ENCODE measurements around the gene ZFTA.

DNA sequence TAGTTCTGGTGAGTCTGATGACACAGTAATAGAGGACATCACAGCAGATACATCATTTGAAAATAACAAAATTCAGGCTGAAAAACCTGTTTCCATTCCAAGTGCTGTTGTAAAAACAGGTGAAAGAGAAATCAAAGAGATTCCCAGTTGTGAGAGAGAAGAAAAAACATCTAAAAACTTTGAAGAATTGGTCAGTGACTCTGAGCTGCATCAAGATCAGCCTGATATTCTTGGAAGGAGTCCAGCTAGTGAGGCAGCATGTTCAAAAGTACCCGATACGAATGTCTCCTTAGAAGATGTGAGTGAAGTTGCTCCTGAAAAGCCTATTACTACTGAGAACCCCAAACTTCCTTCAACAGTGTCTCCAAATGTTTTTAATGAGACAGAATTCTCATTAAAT lies 48.6 kb downstream of the ZFTA start:
- TF ChIP-seq, protein P1, sequence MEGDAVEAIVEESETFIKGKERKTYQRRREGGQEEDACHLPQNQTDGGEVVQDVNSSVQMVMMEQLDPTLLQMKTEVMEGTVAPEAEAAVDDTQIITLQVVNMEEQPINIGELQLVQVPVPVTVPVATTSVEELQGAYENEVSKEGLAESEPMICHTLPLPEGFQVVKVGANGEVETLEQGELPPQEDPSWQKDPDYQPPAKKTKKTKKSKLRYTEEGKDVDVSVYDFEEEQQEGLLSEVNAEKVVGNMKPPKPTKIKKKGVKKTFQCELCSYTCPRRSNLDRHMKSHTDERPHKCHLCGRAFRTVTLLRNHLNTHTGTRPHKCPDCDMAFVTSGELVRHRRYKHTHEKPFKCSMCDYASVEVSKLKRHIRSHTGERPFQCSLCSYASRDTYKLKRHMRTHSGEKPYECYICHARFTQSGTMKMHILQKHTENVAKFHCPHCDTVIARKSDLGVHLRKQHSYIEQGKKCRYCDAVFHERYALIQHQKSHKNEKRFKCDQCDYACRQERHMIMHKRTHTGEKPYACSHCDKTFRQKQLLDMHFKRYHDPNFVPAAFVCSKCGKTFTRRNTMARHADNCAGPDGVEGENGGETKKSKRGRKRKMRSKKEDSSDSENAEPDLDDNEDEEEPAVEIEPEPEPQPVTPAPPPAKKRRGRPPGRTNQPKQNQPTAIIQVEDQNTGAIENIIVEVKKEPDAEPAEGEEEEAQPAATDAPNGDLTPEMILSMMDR (IDR thresholded peaks at IDR 0.05), result no peak
- TF ChIP-seq POLR2A (IDR thresholded peaks at IDR 0.05), result no peak
